ENCODE measurements around the gene C2orf69. TPM values are rescaled to one million over a fixed set of nuclear protein-coding genes. Genes with fewer than 3 reads are reported as not detected.

C2orf69 gene
- total RNA-seq = 10 to 100 TPM; 13.8 to 14.8 TPM
- long read RNA-seq, transcript C2orf69-201 (2 exons, 3,728 nt) = major isoform, 30 of 32 reads
- long read RNA-seq, partial matches to known transcripts = 0 of 32 reads
- long read RNA-seq, other reads (novel, unspliced or antisense) = 2 of 32 reads

- intact Hi-C loops (cut with DNase I, micrococcal nuclease) = no loop called here
- peak; percentile 97 for DNase-seq
- peak; percentile 97 for ATAC-seq
Measured at GRCh38 chr2:199911052-199911876, at the start of gene C2orf69. TSS of gene C2orf69 (plus strand) at chr2:199911293. CDS start at chr2:199911439, 146 bp downstream.

GRCh38 chr2:199862788-199863187, 48.3 kb upstream of the C2orf69 start:
- ATAC-seq = no peak
- DNase-seq = no peak
- intact Hi-C loops (cut with DNase I, micrococcal nuclease) = loop anchor here in 1 of 2 donors (10.0 kb wide), 2 partner anchors 118 to 158 kb away; no protein-coding TSS in a partner anchor

GRCh38 chr2:199865905-199866304, 45.2 kb upstream of the C2orf69 start:
- intact Hi-C loops (cut with DNase I, micrococcal nuclease) = loop anchor here in 1 of 2 donors (10.0 kb wide), 2 partner anchors 121 to 161 kb away; no protein-coding TSS in a partner anchor
- no peak for ATAC-seq

DNA sequence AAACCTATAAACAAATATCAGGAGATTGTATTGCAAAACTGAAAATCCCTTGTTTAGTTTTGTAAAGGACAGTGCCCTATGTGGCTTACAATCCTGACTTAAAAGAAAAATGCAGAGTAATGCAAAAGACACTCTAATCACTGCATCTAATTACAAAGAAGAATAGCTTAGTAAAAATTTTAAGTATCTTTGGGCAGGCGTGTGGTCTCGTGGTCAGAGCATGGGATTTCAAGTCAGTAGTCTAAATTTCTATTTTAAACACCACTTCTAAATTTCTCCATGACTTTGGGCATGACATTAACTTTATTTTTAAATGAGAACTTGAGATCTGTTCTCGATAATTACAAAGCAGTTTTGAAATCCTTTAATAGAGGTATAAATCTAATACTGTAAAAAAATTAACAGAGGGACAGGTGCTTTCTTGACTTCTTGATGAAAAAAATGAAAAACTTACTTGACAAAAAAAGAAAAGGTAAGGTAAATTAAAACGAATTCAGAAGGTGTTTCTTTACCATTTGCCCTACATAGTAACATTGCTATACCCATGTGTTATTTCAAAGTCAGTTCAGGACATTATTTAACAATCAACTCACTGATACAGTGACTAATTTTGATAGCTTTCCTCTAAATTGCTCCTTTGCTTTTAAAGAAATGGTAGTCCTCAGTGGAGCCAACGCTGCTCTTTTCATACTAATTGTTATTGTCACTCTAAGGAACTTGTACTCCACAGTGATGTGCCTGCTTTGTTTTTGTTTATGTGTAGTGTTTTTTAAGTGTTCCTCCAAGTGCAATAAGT, 42.5 kb upstream of the C2orf69 start:
- intact Hi-C loops (cut with DNase I, micrococcal nuclease) = loop anchor here in 1 of 2 donors (10.0 kb wide), 2 partner anchors 124 to 164 kb away; no protein-coding TSS in a partner anchor
- ATAC-seq = no peak
- no peak for DNase-seq

More at GRCh38 chr2:199865905-199866304, 45.2 kb upstream of the C2orf69 start:
- no peak for DNase-seq

GRCh38 chr2:199869227-199869541, 41.9 kb upstream of the C2orf69 start:
- DNase-seq = no peak
- no peak for ATAC-seq
- intact Hi-C loops (cut with DNase I, micrococcal nuclease) = loop anchor here in 1 of 2 donors (10.0 kb wide), 2 partner anchors 124 to 164 kb away; no protein-coding TSS in a partner anchor

DNA sequence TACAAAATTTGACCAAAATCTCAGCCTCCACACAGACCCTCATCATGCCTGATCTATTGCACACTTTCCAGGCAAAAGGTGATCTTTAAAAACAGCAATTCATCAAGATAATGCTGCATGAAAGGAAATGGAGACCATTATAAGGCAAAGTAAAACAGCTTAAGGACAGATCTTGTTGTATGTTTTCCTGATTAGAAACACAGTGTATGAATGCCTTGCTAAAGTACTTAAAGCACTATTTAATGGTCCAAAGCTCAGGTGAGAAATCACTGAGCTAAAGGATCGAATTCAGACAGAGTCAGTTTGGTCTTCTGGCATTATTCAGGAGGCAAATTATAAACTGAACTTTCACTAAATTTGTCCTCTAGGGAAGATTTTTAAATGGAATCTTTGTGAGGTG, 41.4 kb upstream of the C2orf69 start:
- no peak for DNase-seq
- ATAC-seq = no peak
- intact Hi-C loops (cut with DNase I, micrococcal nuclease) = loop anchor here in 1 of 2 donors (10.0 kb wide), 2 partner anchors 125 to 165 kb away; no protein-coding TSS in a partner anchor

DNA sequence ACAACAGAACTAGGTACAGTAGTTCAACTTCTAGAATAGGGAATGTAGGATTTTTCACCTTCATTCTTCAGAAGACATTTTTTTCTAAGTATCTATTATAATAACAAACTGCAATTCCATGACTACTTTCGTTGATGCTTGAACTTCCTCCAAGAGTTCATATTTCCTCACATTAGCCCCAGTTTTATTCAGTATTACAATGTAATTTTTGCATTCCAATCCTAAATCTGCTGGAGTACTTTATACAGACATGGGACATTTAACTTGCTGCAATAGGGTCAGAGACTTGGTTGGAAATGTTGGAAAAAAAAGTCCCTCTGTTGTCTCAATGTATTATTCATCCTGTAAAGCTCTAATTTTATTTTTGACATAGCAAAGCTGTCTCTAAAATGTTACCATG, 40.5 kb upstream of the C2orf69 start:
- no peak for DNase-seq
- intact Hi-C loops (cut with DNase I, micrococcal nuclease) = no loop called here
- no peak for ATAC-seq

- ATAC-seq (no peak), DNase-seq (no peak)
- intact Hi-C loops (cut with DNase I, micrococcal nuclease) = no loop called here
Measured at GRCh38 chr2:199874209-199874608, 36.9 kb upstream of the C2orf69 start.

DNA sequence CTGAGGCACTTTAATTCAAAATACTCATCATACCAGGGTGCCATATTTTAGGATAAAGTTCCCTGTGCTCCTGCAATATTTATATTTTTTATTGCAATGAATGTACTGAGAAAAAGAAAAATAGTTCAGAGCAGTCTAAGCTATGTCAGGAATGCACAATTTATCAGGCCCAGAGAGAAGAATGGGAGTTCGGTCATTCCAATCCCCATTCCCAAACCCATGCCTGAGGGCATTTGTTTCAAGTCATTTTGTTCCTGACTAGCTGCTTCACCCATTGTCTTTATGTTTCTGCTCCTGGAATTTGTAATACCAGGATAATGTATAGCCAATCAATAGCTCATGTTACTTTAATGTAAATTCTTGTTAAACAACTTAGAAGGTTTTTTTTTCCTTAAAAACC, 35.7 kb upstream of the C2orf69 start:
- ATAC-seq = no peak
- intact Hi-C loops (cut with DNase I, micrococcal nuclease) = no loop called here

DNA sequence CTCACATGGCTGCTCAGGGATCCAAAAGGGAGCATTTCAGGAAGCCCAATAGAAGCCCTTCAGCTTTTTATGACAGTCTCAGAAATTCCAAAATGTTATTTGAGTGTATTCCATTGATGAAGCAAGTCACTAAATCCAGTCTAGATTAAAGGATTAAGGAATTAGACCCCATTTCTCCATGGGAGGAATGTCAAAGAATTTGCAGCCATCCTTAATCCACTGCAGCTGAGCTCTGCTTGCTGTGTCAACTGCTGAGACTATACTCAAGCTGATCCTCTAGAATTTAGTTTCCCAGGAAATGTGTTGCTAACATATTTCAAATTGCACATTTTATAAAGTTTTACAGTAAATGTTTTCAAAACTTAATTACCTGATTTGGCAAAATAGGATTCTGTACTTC, 28.4 kb upstream of the C2orf69 start:
- DNase-seq = no peak
- intact Hi-C loops (cut with DNase I, micrococcal nuclease) = no loop called here
- no peak for ATAC-seq

More for the DNA sequence above, 35.7 kb upstream of the C2orf69 start:
- no peak for DNase-seq

DNA sequence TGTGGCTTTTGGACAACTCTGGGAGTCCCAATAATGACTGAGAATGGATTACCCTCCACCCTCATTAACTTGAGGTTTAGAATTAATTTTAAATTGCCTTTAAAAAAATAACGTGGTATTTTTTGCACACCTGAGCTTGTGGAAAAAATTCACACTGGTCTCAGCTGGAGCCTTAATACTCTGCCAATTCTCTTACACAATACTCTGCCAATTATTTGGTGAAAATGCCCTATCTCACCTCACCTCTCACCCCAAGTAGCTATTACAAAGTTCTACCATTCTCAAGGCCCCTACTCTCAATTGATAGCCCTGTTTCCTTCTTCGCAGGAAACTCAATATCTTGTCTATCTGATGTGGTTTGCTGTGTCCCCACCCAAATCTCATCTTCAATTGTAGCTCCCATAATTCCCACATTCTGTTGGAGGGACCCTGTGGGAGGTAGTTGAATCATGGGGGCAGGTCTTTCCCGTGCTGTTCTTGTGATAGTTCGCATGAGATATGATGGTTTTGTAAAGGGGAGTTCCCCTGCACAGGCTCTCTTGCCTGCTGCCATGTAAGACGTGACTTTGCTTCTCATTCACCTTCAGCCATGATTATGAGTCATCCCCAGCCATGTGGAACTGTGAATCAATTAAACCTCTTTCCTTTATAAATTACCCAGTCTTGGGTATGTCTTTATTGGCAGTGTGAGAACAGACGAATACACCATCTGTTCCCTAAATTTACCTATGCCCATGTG, 27.4 kb upstream of the C2orf69 start:
- intact Hi-C loops (cut with DNase I, micrococcal nuclease) = no loop called here
- DNase-seq = no peak
- ATAC-seq = no peak

DNA sequence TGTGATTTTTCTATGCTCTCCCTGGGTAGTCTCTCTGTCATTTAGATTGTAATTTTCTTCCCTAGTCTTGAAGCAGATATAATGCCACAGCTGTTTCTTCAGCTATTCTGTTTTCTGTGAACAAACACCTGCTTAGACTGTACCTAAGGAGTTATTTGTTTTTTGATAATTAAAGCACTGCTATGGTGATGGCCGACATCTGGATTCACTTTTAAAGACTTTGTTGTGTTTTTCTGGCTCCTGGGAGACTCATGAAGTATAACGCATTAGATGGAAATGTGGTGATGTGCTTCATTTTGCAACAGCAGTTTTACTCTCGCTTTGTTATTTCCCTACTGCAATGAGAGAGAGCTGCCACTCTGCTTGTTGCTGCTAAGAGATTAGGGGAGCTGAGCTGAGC, 15.7 kb upstream of the C2orf69 start:
- no peak for ATAC-seq
- no peak for DNase-seq
- intact Hi-C loops (cut with DNase I, micrococcal nuclease) = no loop called here

DNA sequence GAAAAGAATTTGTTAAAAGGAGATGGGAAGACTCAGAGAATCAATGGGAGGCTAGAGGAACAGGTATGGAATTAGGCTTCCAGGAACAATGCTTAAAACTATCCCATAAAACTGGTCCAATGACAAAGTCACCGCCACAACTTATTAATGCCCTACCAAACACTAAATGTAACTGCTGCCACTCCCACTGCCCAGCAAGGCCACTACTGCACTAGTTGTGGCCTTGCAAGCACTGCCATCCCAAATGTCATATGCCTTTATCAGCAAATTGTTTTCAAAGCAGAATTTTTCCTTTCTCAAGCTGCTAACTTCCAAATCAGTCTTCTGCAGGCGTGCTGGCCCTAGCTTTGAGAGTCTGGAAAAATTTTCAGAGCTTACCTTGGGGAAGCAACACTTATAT, 14.5 kb upstream of the C2orf69 start:
- intact Hi-C loops (cut with DNase I, micrococcal nuclease) = no loop called here
- DNase-seq (no peak), ATAC-seq (no peak)

DNA sequence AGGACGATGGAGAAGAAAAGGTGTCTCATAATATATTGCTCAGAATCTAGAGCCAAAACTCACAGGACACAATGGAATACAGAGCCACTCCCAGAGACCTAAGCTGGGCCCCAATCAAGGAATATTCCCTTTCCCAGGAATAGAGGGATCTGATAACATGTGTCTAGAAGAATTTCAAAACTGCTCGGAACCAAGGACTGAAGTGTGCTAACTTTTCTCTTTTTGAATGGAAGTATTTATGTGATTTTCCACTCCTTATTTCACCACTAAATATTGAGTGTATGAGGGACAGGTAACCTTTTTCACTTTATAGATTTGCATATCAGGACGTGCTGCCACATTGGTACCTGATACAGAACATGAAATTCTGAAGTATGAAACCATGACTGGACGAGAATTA, 9.2 kb upstream of the C2orf69 start:
- intact Hi-C loops (cut with DNase I, micrococcal nuclease) = no loop called here
- DNase-seq = no peak
- ATAC-seq = no peak

GRCh38 chr2:199902486-199903110, 8.5 kb upstream of the C2orf69 start:
- no peak for ATAC-seq
- intact Hi-C loops (cut with DNase I, micrococcal nuclease) = no loop called here
- DNase-seq = no peak

- DNase-seq = no peak
- no peak for ATAC-seq
- intact Hi-C loops (cut with DNase I, micrococcal nuclease) = no loop called here
Measured at GRCh38 chr2:199903111-199903510, 8.0 kb upstream of the C2orf69 start.

- ATAC-seq (no peak), DNase-seq (no peak)
- intact Hi-C loops (cut with DNase I, micrococcal nuclease) = no loop called here
Measured at GRCh38 chr2:199907008-199907714, 3.9 kb upstream of the C2orf69 start.
